GM18508 (cell line): ENCODE measurements around the gene AMBP.
"Not testable (repeated sequence)": the region's sequence is repeated elsewhere in the genome, so short reads cannot be mapped to it uniquely, and the experiment has no call there.

Source experiments
- ATAC-seq: cut with Tn5 transposase; IDR thresholded peaks from one replicate; pipeline ENCODE4 v1.9.1; 2021; ENCODE audit warnings: moderate number of reproducible peaks; ENCODE audit not compliant: insufficient read depth, unreplicated experiment

Gene AMBP

DNA sequence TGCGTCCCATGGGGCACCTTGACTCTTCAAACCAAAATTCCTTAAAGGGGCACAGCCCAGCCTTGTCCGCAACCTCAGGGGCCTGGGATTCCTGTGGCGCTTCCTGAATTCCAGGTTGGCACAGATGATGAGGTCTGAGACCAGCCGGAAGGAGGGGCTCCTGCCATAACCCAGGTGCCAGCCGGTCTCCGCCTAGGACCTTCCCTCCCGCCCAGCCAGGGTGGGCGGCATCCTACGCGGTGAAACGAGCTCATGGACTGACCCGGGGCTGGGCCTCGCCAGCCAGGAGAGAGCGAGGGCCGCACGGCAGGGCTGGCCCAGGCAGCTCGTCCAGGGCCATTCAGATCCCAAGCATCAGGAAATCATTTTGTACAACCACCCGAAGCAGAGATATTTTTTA is 23.0 kb downstream of the AMBP start:
- ATAC-seq, result no peak

DNA sequence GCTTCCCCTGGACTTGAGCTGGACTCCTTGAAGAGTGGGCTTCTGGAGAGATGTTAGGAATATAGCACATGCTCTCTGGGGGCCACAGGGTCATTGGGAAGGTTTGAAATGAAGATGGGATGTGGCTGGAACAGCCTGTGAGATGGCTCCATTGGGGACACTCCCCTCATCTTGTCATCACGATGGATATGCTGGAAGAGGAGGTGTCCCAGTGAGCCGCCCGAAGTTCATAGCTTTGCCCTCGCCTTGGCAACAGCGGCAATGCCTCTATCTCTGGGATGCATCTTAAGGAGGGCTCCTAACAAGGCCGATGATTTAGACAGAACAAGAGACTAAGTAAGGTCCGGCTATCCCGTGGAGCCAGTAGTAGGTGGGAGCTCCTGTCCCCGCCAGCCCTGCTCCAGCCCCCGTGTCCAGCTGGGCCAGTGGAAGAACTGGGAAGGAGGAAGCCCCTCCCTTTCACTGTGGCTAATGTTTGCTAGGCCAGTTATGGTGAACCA is 23.9 kb downstream of the AMBP start:
- no peak for ATAC-seq

DNA sequence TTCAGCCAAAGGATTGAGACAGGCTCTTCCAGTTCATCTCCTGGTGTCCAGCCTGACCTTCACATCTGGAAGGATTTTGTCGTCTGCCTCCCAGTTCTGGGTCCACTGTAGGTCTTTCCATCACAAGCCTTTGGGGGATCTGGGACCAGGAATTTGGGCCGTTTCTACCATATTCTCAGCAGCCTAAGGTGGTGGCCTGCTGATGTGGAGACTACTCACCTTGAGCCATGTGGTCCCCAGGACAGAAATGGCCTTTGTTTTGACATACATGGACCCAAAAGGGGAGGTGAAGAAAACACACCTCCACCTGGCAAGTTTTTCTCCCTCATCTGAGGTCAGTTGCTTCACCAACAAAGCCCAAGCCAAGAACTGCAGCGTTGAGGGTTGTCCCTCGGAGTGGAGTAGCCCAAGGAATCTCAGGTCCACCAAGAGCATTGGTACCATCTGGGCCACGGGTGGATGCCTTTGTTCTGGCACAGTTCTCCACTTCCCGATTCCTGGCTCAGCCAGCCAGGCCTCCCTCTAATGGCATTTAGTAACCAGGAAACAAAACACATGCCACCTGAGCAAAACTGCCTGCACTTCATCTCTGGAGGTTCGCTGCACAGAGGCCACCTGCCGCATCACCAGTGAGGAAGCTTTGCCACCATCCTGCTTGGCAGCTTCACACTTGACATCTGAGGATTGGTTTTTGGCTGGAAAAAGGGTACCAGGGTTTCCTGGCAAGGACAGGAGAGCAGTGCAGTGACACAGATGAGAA is 24.7 kb downstream of the AMBP start:
- no peak for ATAC-seq

DNA sequence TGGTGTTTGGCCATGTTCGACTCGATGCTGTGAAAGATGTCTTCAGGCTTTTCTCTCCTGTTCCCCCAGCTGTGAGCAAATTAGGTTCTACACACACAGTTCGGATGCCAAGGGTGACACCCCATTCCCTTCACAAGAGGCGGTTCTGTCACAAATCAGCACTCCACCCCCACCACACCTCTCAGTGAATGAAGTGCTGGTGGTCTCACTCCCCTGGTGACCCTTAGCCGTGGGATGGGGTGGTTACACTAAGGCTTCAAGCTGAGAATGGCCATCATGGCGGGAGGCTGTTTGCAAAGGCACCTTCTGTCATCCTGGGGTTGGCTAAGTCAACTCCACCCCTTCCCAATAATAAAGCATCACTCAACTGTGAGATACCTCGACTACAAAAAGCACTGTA is 26.4 kb downstream of the AMBP start:
- no peak for ATAC-seq

DNA sequence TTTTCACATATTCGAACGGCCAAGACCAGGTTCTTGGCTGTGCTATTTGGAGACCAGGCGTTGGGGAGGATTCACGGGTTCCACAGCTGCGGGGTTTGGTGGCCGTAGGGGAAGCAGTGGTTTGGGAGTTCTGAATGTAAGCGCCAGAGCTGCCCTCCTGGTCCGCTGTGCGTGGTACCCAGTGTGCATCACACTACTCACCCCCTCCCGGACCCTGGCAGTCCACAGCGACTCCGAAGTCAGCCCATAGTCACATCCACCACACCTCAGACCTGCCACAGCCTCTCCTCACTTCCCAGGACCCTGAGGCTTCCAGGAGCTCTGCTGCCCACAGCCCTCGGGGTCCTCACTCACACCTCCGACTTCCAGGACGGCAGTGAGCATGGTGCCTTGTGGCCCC is 26.8 kb downstream of the AMBP start:
- ATAC-seq, result no peak

DNA sequence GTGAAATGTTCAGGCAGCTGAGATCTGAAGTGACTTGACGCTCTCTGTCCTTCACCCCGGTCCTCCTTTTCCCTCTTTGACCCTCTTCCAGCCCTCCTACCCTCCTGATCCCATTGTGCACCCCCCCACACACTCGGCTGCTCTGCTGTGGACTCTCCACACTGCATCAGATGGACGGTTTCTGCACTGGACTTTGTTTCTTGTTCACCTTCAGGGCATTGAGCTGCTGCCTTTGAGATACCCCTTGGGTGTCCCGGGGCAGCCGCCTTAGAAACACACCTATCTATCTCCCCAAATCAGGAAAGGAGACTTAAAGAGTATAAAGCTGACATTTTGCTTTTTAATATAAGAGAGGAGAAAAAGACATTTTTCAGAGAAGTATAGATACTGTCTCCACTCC is 27.5 kb downstream of the AMBP start:
- no peak for ATAC-seq

DNA sequence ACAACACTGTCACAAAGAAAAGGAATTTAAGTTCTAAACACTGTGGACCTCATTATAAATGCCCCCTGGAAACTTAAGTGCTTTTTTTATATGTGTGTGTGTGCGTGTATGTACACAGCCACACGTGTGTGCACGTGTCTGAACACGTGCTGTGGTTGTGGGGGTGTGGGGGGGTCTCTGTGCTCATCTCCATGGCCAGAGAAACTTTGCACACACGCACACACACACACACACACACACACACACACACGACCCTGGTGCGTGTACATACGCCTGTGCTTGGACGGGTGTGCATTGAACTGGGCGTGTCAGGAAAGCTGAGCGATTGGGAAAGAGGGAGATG is 27.9 kb downstream of the AMBP start:
- no peak for ATAC-seq

DNA sequence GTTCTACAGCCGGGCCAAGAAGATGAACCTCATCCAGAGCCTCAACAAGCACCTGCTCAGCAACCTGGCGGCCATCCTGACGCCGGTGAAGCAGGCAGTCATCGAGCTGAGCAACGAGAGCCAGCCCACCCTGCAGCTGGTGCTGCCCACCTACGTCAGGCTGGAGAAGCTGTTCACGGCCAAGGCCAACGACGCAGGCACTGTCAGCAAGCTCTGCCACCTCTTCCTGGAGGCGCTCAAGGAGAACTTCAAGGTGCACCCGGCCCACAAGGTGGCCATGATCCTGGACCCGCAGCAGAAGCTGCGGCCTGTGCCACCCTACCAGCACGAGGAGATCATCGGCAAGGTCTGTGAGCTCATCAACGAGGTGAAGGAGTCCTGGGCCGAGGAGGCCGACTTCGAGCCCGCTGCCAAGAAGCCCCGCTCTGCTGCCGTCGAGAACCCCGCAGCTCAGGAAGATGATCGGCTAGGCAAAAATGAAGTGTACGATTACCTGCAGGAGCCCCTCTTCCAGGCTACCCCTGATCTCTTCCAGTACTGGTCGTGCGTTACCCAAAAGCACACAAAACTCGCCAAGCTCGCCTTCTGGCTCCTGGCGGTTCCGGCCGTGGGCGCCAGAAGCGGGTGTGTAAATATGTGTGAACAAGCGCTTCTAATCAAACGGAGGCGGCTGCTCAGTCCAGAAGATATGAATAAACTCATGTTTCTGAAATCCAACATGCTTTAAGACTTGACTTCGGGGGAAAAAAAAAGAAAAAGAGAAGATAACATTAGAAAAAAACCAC is 28.5 kb downstream of the AMBP start:
- no peak for ATAC-seq

DNA sequence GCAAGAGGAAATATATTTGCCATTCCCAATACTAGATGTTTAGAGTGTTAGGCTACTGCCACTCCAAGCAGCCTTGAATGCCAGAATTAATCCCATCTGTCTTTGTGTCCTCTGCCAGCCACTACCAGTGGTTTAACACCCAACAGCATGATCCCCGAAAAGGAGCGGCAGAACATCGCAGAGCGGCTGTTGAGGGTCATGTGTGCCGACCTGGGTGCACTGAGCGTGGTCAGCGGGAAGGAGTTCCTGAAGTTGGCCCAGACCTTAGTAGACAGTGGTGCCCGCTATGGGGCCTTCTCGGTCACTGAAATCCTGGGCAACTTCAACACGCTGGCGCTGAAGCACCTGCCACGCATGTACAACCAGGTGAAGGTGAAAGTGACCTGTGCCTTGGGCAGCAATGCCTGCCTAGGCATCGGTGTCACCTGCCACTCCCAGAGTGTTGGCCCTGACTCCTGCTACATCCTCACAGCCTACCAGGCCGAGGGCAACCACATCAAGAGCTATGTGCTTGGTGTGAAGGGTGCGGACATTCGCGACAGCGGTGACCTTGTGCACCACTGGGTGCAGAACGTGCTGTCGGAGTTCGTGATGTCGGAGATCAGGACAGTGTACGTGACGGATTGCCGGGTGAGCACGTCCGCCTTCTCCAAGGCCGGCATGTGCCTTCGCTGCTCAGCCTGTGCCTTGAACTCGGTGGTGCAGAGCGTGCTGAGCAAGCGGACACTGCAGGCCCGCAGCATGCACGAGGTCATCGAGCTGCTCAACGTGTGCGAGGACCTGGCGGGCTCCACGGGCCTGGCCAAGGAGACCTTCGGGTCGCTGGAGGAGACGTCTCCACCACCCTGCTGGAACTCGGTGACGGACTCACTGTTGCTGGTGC is 29.3 kb downstream of the AMBP start:
- ATAC-seq, result no peak

DNA sequence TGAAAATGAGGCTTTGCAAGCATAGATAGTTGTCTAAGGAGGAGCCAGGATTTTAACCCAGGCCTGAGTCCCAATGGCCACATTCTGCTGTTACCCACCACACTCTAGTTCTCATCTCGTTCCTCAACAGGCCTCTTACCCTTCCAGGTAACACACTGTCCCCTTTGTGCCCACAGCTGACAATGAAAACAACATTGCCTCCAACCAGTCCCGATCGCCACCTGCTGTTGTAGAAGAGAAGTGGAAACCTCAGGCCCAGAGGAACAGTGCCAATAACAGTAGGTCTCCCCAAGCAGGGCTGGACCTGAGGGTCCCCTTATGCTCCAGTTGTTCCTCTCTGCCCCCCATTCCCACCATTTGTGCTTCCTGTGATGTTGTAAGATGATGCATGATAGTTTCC is 30.4 kb downstream of the AMBP start:
- ATAC-seq, result no peak

DNA sequence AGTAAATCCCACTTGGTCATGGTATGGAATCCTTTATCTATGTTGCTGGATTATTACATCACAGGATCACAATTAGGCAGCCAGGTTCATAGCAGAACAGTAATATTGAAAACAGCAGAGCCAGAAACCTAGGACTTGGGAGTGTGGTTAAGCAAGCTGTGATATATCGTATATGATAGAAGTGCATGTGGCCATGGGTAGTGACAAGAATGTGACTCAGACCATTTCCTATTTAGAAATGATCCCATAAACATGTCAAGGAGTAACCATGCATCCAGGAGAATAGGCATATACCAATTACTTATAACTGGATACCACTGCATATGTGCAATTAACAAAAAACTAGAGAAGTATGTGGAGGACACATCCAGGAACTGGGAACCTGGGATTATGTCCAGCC is 31.2 kb downstream of the AMBP start:
- ATAC-seq, result no peak

DNA sequence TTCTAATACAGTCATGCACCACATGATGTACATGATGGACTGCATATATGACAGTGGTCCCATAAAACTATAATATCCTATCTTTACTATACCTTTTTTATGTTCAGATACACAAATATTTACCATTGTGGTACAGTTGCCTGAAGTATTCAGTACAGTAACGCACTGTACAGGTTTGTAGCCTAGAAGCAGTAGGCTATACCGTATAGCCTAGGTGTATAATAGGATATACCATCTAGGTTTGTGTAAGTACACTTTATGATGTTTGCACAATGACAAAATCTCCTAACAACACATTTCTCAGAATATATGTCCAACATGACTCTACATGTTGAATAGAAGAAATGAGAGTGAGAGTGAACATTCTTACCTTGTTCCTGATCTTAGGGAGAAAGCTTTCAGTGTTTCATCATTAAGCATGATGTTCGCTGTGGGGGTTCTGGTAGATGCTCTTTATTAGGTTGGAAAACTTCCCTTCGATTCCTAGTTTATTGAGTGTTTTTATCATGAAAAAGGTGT is 31.8 kb downstream of the AMBP start:
- ATAC-seq, result no peak

DNA sequence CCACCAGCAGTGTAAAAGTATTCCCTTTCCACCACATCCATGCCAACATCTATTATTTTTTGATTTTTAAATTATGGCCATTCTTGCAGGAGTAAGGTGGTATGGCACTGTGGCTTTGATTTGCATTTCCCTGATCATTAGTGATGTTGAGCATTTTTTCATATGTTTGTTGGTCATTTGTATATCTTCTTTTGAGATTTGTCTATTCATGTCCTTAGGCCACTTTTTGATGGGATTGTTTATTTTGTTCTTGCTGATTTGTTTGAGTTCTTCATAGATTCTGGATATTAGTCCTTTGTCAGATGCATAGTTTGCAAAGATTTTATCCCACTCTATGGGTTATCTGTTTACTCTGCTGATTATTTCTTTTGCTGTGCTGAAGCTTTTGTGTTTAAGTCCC is 34.4 kb downstream of the AMBP start:
- ATAC-seq, result not testable (repeated sequence)

DNA sequence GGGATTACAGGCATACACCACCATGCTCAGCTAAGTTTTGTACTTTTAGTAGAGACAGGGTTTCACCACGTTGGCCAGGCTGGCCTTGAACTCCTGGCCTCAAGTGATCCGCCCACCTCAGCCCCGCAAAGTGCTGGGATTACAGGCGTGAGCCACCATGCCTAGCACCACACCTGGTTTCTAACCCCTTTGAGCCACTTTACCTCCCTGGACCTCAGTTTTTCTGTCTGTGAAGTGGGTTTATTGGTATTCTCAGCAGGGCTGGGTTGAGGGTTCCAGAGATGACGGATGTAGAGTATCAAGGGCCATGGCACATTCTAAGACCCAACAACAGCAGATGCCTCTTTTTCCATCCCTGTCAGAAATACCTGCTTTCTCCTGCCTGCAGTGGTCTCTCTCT is 38.6 kb downstream of the AMBP start:
- no peak for ATAC-seq

DNA sequence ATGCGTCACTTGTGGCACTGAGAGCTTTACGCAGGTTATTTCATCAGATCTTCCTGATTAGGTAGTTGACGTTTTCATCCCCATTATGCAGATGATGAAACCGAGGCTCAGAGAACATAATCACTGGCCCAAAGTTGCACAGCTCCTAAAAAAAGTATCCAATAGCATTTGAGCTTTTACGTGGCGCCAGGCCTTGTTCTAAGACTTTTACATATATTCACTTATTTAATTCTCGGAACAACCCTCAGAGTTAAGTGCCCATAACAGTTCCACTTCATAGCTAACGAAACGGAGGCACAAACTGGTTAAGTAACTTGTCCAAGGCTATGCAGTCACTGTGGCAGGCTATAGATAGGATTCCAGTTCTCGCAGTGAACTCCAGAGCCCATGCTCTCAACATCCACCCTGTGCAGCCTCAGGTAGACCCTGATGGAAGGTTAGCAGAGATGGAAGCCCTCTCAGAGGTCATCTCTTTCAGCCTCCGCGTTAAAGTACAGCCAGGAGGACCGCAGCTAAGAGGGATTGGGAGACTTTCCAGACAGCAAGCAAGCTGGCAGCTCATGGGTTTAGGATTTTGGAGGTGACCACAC is 39.3 kb downstream of the AMBP start:
- no peak for ATAC-seq

DNA sequence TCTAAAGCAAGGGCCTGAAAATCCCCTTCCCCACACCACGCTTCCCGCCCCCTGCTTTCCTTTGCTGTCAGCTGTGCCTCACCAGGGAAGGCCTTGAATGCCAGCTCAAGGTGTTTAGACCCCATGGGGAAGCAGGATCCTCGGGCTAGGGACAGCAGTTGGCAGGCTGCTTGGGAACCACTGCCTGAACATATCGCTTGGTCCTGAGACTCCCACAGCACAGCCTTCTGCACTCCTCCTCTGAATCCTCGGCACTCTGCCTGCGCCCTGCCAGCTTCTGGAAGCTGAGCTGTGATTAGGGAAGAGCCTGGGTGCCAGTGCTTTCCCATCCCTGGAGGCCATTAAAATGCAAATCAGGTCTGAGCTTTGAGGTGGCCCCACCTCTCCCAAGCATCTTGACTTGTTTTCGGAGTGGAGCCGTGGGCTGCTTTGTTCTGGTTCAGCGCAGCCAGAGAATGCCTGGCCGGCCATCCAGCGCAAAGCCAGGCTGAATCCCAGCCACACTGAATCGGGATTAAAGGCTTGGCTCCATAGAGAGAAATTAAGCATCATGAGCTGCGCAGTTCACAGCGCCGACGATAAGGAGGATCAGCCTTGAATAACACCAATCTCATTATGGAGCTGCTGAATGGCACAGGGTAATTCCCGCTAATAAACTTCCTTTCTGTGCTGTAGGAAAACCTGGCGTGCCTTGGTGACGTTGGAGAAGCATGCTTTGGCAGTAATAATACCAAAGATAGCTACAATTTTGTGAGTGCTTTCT is 40.0 kb downstream of the AMBP start:
- no peak for ATAC-seq

DNA sequence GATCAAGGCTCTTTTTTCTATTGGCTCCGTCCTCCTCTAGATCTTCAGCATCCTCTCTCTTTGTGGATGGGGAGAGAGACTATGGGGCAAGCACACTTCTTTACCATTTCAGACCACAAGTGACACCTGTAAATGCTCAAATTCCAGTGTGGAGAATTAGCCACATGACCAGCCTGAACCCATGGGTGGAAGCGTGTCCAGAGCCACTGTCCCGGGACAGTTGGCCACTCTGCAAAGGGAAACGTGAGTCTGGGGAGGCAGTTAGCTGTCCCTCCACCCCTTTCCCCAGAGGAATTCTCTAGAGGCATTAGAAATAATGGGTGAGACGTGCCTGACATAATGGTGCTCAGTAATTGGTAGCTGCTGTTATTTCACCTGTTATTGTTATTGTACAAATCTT is 40.9 kb downstream of the AMBP start:
- no peak for ATAC-seq

DNA sequence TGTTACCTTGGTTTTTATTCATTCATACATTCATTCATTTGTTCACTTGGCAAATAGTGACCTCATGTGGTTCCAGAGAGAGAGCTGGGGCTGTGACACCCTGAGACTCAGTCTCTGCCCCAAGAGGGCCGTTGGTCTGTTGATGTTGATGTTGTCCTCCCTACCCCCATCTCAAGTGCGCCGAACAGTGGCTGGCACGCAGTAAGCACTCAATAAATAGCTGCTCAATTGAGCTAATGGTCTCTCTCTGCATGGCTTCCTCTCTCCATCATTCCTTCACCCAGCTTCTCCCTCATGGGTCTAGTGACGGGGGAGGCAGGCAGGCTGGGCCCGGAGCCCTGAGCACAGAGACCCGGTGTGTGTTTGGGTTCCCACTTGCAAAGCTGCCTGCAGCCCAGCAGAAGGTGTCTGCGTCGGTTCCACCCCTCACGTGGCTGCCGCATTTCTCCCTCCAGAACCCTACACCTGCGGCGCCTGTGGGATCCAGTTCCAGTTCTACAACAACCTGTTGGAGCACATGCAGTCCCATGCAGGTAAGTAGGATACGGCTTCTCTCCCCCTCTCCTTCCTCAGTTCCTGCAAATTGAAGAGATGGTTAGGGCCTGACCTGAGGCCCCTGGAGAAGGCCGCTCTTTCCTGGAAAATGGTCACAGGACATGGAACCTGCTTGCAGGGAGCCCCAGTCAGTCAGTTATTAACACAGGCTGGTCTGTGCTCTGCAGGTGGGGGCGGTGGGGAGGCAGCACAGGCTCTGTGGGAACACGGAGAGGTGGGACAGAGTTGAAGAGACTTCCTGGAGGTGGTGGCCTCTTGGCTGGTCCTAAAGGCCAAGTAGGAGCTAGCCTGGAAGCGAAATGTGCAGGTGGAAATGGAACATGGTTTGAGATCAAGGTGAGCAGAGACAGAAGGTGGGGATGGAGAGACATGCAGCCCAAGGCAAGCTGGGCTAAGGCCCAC is 42.0 kb downstream of the AMBP start:
- ATAC-seq, result no peak
